ENCODE measurements around the gene CHST10.

CHST10 gene

DNA sequence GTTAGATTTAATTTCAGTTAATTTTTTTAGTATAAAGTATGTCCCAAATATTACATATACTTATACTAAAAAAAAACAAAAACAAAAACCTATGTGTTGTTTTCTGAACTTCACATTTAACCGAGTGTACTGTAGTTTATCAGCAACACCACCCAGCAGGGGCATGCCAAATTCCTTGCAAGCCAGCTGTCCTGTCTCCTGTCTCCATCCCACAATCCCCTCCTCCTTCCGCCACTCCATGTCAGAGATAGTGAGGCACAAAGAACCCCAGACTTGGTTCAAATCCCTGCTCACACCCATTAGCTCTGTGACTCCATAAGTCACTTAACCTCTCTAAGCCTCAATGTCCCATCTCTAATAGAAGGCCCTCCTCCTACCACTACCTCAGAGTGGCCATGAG, 9.4 kb downstream of the CHST10 start:
- DNase-seq (ENCODE audit: low spot score in 2 of 2) (no peak), ATAC-seq (ENCODE audit: low read depth) (no peak)
- no peaks in the 10 kb centered on the region for H3K9me3 Mint-ChIP-seq
- H3K27me3 Mint-ChIP-seq = no peaks in the 10 kb centered on the region
- no peak overlapping the region for H3K4me3 Mint-ChIP-seq
- no peak overlapping the region for H3K27ac Mint-ChIP-seq
- H3K36me3 Mint-ChIP-seq = peaks cover 18% of the 10 kb centered on the region
- H3K4me1 Mint-ChIP-seq = no peaks in the 10 kb centered on the region

DNA sequence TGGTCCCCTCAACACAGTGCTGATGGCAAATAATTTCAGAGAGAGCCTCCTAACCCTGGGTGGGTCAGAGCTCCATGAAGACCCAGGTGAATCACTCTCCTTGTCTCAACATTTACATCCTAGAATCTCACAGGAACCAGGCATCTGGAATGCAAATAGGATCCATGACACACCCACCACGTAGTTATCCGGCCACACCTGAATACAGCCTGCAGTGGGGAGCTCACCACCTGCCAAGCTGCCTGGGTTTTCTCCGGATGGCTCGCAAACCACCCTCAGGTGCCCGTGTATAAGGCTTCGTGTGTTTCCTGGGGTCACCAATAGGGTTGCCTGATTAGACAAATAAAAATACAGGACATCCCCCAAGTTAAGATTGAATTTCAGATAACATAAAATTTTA, 9.9 kb downstream of the CHST10 start:
- H3K4me3 Mint-ChIP-seq = no peak overlapping the region
- no peak overlapping the region for H3K27ac Mint-ChIP-seq
- DNase-seq (ENCODE audit: low spot score in 2 of 2) (no peak), ATAC-seq (ENCODE audit: low read depth) (no peak)
- H3K4me1 Mint-ChIP-seq = no peaks in the 10 kb centered on the region
- no peaks in the 10 kb centered on the region for H3K9me3 Mint-ChIP-seq
- H3K27me3 Mint-ChIP-seq = no peaks in the 10 kb centered on the region
- H3K36me3 Mint-ChIP-seq = peaks cover 18% of the 10 kb centered on the region

GRCh38 chr2:100407073-100407472, 10.4 kb downstream of the CHST10 start:
- H3K27me3 Mint-ChIP-seq = no peaks in the 10 kb centered on the region
- no peaks in the 10 kb centered on the region for H3K9me3 Mint-ChIP-seq
- peaks cover 20% of the 10 kb centered on the region for H3K36me3 Mint-ChIP-seq
- no peak overlapping the region for H3K4me3 Mint-ChIP-seq
- ATAC-seq (ENCODE audit: low read depth) (no peak), DNase-seq (ENCODE audit: low spot score in 2 of 2) (no peak)
- H3K27ac Mint-ChIP-seq = no peak overlapping the region
- H3K4me1 Mint-ChIP-seq = no peaks in the 10 kb centered on the region

GRCh38 chr2:100406120-100406508, 11.4 kb downstream of the CHST10 start:
- DNase-seq (ENCODE audit: low spot score in 2 of 2) (no peak), ATAC-seq (ENCODE audit: low read depth) (no peak)
- no peaks in the 10 kb centered on the region for H3K4me1 Mint-ChIP-seq
- no peak overlapping the region for H3K27ac Mint-ChIP-seq
- H3K4me3 Mint-ChIP-seq = no peak overlapping the region
- H3K36me3 Mint-ChIP-seq = peaks cover 23% of the 10 kb centered on the region
- no peaks in the 10 kb centered on the region for H3K27me3 Mint-ChIP-seq
- H3K9me3 Mint-ChIP-seq = no peaks in the 10 kb centered on the region

DNA sequence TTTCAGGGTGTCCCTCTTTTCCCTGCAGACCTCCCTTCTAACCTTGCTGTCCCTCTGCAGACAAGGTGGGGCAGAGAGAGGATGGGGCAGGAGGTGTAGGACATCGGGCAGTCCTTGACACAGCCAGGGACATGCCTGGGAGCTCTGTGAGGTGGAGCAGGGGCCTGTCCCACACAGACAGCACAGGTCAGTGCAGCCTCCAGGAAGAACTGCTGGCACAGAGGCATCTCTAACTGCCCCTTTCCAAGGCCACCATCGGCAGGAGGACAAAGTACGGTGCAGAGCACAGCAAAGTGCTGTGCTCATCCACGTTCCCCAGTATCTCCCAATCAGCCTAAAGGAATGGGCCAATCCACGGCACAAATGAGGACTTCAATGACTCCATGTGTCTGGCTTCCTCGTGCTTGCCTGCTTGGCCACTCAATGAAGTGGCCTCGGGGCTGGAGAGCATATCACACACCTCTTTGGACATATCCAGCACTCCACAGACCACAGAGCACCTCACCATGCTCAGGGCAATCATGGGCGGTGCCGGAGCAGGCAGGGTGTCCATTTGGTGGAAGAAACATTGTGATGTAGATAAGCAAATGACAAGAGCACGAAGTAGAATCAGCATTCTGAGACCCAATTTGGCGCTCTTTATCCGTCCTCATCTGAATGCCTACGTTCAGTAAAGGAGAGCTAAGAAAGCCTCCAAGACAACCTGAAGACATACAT, 11.9 kb downstream of the CHST10 start:
- no peaks in the 10 kb centered on the region for H3K9me3 Mint-ChIP-seq
- no peaks in the 10 kb centered on the region for H3K27me3 Mint-ChIP-seq
- H3K27ac Mint-ChIP-seq = no peak overlapping the region
- H3K36me3 Mint-ChIP-seq = peaks cover 23% of the 10 kb centered on the region
- no peak for DNase-seq (ENCODE audit: low spot score in 2 of 2)
- no peak for ATAC-seq (ENCODE audit: low read depth)
- H3K4me3 Mint-ChIP-seq = no peak overlapping the region
- no peaks in the 10 kb centered on the region for H3K4me1 Mint-ChIP-seq

DNA sequence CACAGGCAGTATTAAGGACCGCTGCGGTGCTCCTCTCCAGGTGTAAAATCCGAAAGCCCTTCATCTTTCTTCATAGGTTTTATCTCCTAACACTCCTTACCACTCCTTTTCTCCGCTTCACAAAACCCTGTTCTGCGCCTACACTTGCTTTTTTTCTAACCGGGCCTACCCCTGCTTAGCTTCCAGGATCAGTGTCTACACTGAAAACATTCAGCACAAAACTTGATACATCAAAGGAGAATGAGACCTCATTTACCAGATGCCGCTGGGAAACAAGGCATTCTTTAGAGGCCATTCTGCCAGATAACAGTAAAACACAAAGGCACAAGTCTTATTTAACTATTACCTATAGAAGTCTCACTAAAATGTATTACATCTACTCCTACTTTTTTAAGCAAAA, 13.1 kb downstream of the CHST10 start:
- H3K4me3 Mint-ChIP-seq = no peak overlapping the region
- peaks cover 23% of the 10 kb centered on the region for H3K36me3 Mint-ChIP-seq
- H3K27me3 Mint-ChIP-seq = no peaks in the 10 kb centered on the region
- H3K27ac Mint-ChIP-seq = no peak overlapping the region
- DNase-seq (ENCODE audit: low spot score in 2 of 2) = no peak
- H3K4me1 Mint-ChIP-seq = no peaks in the 10 kb centered on the region
- no peaks in the 10 kb centered on the region for H3K9me3 Mint-ChIP-seq
- no peak for ATAC-seq (ENCODE audit: low read depth)

DNA sequence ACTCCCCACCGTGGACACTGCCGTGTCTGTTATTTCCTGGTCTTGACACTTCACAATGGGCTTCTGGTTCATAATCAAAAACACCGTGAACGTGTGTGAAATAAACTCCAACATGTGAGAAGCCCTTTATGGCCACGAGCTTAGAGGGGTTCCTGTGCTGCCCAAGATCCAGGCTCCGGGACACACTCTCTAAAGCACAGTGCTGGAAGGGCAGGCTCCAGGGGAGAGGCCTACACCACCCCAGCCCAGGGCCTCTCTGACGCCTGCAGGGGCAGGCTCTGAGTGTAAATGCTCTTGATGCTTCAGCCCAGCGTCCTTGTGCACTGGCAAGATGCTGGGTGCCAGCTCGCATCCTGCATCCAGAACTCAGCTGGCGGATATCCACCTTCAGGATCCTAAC, 13.7 kb downstream of the CHST10 start:
- ATAC-seq (ENCODE audit: low read depth) = no peak

DNA sequence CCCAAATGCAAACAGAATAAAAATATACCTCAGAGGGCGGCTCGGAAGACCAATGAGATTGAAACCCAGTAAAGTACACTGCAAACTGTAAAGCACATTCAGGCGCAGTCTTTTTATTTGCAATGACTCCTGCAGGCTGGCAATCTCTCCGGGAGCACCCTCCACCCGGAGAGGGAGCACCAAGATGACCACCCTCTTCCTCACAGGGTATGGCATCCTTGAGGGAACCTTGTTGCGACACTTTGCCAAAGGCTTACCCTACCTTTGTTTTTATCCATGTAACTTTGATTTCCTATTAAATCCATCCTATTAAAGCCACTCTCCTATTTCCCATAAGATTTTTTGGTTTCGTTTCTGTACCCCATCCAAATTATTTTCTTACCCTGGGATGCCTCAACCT, 16.2 kb downstream of the CHST10 start:
- Mint-ChIP-seq H3K4me1 (no peaks in the 10 kb centered on the region), H3K36me3 (peaks cover 19% of the 10 kb centered on the region), H3K27ac (no peak overlapping the region), H3K27me3 (no peaks in the 10 kb centered on the region), H3K4me3 (no peak overlapping the region), H3K9me3 (no peaks in the 10 kb centered on the region)
- no peak for ATAC-seq (ENCODE audit: low read depth)
- DNase-seq (ENCODE audit: low spot score in 2 of 2) = no peak

More for the DNA sequence above, 13.7 kb downstream of the CHST10 start:
- Mint-ChIP-seq H3K4me3 (no peak overlapping the region), H3K4me1 (no peaks in the 10 kb centered on the region), H3K9me3 (no peaks in the 10 kb centered on the region), H3K36me3 (peaks cover 23% of the 10 kb centered on the region), H3K27ac (no peak overlapping the region), H3K27me3 (no peaks in the 10 kb centered on the region)
- no peak for DNase-seq (ENCODE audit: low spot score in 2 of 2)

GRCh38 chr2:100399714-100400113, 17.8 kb downstream of the CHST10 start:
- DNase-seq (ENCODE audit: low spot score in 2 of 2) (no peak), ATAC-seq (ENCODE audit: low read depth) (no peak)
- Mint-ChIP-seq H3K27ac (peak overlapping the region; percentile 45), H3K36me3 (peaks cover 14% of the 10 kb centered on the region), H3K4me1 (peaks cover 10% of the 10 kb centered on the region), H3K27me3 (no peaks in the 10 kb centered on the region), H3K9me3 (no peaks in the 10 kb centered on the region), H3K4me3 (no peak overlapping the region)

DNA sequence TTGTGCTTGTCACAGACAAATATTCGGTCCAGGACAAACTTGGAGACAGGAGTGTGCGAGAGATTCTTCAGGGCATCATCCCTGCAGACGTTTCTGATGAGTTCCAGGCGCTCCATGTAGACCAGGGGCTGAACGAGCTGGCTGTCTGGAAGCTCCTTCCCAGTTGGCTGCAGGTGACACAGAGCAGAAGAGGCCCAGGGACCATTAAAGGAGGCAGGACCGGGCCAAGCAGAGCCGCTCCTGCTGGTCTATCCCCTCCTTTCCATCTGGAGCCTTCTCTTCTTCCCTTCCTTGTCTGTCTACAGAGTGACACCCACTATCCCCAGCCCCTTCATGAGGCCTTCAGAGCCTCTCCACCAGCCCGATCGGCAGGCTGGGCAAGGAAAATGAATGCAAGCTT, 19.5 kb downstream of the CHST10 start:
- ATAC-seq (ENCODE audit: low read depth) = no peak
- no peak overlapping the region for H3K4me3 Mint-ChIP-seq
- H3K36me3 Mint-ChIP-seq = peaks cover 8% of the 10 kb centered on the region
- no peaks in the 10 kb centered on the region for H3K9me3 Mint-ChIP-seq
- peaks cover 16% of the 10 kb centered on the region for H3K4me1 Mint-ChIP-seq
- H3K27me3 Mint-ChIP-seq = no peaks in the 10 kb centered on the region
- no peak for DNase-seq (ENCODE audit: low spot score in 2 of 2)
- no peak overlapping the region for H3K27ac Mint-ChIP-seq

DNA sequence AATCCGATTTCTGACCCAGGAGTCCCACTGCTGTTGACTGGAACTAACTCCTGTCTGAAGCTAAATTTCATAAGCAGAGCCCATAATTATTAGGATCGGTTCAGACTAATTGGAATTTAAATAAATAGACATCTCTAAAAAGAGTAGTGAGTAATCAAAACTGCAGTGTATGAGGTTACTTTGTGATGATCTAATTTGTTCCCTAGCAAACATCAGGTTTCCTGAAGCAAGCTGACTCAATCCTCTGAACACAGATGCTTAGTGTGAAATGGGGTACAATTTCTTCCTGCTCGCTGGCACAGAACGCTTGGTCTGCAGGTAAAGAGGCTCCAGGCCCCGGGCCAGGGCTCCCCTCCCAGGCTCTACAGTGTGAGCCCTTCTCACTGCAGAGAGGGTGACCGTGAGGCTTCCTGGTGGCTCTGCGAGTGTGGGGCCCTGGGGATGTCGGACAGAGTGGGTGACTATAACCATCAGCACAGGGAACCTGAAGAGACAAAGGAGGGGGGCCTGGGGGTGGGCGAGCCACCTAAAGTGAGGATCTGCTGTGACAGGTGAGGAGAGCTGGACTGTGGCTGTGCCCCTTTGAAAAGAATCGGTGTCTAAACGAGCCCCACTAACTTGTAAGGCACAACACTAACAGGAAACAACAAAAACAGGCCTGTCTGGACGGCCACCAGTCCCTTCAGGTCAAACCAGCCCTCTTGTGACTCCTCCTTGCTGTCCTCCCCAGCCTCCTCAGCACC, 20.2 kb downstream of the CHST10 start:
- Mint-ChIP-seq H3K27me3 (no peaks in the 10 kb centered on the region), H3K4me1 (peaks cover 16% of the 10 kb centered on the region), H3K4me3 (no peak overlapping the region), H3K9me3 (no peaks in the 10 kb centered on the region), H3K27ac (peak overlapping the region; percentile 60), H3K36me3 (peaks cover 8% of the 10 kb centered on the region)
- DNase-seq (ENCODE audit: low spot score in 2 of 2) = no peak
- no peak for ATAC-seq (ENCODE audit: low read depth)

DNA sequence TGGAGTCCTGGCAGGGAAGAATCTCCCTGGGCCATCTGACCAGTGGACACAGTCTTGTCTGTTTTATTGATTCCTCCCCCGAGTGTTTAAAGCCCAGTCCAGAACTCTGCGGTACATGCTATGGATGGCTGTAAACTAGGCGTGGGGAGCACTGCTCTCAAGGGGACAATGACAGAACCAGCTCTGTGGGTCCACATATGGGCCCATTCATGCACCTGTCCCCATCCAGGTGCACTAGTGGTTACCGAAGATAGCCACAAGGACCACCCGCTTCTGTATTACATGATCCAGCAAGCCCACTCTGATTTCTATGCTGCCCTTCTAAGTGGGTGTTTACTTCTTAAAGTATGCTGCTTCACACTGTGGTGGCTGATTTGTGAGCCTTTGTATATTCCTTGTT, 21.0 kb downstream of the CHST10 start:
- Mint-ChIP-seq H3K9me3 (no peaks in the 10 kb centered on the region), H3K27me3 (no peaks in the 10 kb centered on the region), H3K4me1 (peaks cover 16% of the 10 kb centered on the region), H3K27ac (peak overlapping the region; percentile 60), H3K4me3 (no peak overlapping the region), H3K36me3 (peaks cover 3% of the 10 kb centered on the region)
- DNase-seq (ENCODE audit: low spot score in 2 of 2) (no peak), ATAC-seq (ENCODE audit: low read depth) (no peak)

DNA sequence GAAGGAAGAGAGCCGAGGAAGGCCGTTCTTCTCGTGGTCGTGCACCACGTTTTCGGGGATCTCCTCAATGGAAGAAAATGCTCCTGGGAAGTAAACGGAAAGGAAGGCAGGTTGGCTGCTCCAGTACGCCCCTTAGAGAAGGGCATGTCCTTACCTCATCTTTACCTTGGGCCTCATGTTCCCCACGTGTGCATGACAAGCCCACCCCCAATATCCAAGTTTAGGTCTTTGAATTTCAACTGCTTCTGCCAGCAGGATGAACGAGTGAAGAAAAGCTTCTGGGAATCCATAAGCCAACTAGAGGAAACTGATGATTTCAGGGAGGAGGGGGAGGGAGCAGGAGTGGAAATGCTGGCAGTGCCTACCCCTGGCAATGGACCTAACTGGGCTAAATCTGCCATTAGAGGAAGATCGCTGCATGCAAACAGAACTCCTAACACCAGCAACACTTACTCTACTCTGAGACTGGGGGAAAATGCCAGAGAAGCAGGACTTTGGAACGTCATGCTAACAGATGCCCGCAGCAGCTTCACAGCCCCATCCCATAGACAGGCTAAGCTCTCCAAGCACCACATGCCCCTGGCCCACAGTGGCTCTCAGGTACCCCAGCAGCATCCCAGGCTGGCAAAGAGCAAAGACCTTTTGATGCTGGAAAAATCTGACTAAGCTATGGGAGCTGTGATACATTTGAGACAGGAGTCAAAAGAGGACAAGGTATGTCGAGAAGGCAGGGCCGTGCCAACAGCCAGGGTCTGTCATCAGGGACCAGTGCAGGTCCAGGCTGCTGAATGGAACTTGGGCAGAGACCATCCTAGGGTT, 21.7 kb downstream of the CHST10 start:
- Mint-ChIP-seq H3K9me3 (no peaks in the 10 kb centered on the region), H3K4me3 (peak overlapping the region; percentile 81), H3K36me3 (peaks cover 2% of the 10 kb centered on the region), H3K27me3 (no peaks in the 10 kb centered on the region), H3K27ac (peak overlapping the region; percentile 99), H3K4me1 (peaks cover 16% of the 10 kb centered on the region)
- no peak for DNase-seq (ENCODE audit: low spot score in 2 of 2)
- ATAC-seq (ENCODE audit: low read depth) = no peak

DNA sequence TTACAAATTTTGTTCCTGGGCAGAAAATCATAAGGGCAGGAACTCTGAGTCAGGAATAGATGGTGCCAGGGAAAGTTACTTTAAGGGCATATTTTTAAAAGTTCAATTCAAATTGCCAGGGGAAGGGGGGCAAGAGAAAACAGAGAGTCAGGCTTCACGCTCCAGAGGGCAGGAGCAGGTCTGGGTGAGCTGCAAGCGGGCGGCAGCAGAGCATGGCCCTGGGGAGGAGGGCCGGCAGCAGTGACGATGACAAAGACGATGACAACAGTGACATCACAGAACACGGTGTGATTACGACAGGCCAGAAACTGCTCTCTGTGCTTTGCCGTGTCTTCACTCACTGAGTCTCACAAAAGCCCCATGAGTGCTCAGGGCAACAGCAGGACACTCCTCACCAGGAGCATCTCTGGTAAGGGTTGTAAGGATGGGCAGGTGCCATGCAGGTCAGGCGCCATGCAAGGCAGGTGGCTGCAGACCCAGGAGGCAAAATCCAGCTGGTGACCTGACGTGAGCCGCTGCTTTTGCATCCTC, 23.3 kb downstream of the CHST10 start:
- peak; percentile 80 for ATAC-seq (ENCODE audit: low read depth)
- Mint-ChIP-seq H3K4me1 (peaks cover 16% of the 10 kb centered on the region), H3K9me3 (no peaks in the 10 kb centered on the region), H3K36me3 (no peaks in the 10 kb centered on the region), H3K27me3 (no peaks in the 10 kb centered on the region), H3K4me3 (peak overlapping the region; percentile 81), H3K27ac (peak overlapping the region; percentile 99)
- peak; percentile 73 to 81 for DNase-seq (ENCODE audit: low spot score in 2 of 2)

Data from memory B cell (primary cell).